Glomerular visceral epithelial cell (primary cell): ENCODE measurements around the gene LDB2.

ENCODE experiments used
- DNase-seq: peaks from one replicate; pipeline ENCODE4 v3.0.0-alpha.2; 2016; ENCODE audit errors: extremely low spot score

LDB2 gene

DNA sequence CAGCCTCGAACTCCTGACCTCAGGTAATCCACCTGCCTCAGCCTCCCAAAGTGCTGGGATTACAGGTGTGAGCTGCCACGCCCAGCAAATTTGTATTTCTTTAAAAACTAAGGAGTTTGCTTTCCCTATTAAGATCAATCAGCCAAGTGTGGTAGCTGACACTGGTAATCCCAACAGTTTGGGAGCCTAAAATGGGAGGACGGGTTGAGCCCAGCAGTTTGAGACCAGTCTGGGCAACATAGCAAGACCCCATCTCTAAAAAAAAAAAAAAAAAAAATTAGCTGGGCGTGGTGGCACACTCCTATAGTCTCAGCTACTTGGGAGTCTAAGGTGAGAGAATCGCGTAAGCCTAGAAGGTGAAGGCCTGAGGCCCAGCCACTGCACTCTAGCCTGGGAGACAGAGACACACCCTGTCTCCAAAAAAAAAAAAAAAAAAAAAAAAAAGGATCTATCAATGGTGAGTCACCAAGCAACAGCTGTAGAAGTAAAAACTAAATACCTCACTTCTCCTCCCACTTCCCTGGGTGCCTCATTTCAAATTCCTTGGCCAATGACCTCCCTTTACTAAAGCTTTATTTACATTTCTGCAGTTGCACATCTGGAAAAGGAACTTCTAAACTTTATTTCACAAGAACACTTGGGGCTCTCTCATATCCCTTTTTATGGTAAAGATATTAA is 54.5 kb downstream of the LDB2 start:
- no peak for DNase-seq

DNA sequence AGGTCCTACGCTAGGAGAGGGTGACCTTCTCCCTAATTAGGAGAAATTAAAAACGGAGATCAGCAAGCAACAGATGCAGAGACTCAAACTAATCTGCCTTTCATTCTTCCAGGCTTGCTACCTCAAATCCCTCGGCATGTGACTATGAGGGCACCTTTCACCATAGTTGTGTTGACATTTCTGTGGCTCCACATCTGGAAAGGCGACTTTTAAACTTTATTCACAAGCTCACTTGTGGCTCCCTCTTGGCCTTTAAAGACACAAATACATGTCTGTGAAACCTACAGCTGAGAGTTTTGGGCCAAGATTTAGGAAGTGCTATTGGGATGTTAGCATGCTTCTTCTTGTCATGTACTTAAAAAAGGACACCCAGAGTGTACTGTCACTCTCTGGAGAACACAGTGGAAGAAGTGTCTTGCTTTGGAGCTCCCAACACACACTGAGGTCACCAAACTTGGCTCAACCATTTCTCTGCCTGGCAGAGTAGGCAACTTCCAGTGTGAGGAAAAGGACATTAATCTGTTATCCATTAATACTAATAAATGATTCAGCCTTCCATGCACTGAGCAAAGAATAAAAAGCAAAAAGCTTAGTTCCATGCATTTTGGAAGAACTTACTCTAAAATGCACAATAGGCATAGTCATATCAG is 60.1 kb downstream of the LDB2 start:
- no peak for DNase-seq

GRCh38 chr4:16837475-16837874 is 61.0 kb downstream of the LDB2 start:
- no peak for DNase-seq

DNA sequence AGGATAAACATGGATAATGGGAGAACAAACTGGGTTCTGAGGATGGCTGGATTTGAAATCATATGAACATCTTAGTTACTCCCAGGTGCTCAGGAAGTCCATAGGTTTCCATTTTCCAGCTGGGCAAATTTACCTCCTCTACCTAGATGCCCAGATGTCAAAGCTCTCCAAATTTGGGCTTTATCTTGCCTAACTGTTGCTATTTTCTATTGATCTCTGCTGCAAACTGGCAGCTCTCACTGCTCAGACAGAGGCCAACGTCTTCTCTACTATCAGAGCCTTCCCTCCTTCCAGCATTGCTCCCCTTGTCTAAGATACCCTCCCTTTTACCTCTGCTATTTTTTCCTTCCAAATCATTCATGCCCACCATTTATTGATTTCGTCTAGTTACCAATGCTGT is 62.1 kb downstream of the LDB2 start:
- DNase-seq: no peak

DNA sequence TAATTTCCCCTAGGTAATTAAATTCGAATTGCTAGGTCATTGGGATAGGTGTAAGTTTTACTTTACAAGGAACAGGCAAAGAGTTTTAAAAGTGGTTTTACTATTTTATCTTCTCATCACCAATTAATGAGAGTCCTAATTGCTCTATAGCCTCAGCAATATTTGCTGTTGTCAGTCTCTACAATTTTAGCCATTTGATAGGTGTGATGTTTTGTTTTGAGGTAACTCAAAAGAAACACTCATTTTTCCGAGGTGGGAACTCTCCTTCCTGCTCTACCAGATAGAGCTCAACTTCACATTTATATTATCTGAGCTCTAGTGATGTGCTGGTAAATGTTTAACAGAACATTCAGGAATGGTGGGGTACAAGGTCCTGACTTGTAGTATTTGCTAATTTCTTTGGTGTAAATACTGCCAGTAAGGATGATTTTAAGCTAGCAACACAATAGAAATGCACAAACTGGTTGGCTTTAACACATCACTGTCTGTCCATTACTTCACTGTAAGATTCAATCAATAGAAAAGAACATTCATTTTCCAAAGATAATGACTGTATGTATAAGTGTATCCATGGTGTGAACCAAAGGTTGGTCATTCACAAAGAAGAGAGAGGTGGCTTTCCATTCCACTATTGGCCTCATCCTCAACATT is 62.7 kb downstream of the LDB2 start:
- DNase-seq: no peak

- no peak for DNase-seq
These were observed 63.6 kb downstream of the LDB2 start for GRCh38 chr4:16834814-16835213.

GRCh38 chr4:16833722-16834121 is 64.7 kb downstream of the LDB2 start:
- DNase-seq: no peak

DNA sequence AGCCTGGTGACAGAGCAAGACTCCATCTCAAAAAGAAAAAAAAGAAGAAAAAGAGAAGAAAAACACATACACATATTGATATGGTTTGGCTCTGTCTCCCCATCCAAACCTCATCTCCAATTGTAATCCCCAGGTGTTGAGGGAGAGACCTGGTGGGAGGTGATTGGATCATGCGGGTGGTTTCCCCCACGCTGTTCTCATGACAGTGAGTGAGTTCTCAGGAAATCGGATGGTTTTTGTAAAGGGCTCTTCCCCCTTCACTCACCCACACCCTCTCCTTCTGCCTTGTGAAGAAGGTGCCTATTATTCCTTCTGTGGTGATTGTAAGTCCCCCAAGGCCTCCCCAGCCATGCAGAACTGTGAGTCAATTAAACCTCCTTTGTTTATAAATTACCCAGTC is 68.4 kb downstream of the LDB2 start:
- no peak for DNase-seq

GRCh38 chr4:16827794-16828724 is 70.4 kb downstream of the LDB2 start:
- DNase-seq: no peak

- no peak for DNase-seq
These were observed 71.4 kb downstream of the LDB2 start for GRCh38 chr4:16827045-16827444.

DNA sequence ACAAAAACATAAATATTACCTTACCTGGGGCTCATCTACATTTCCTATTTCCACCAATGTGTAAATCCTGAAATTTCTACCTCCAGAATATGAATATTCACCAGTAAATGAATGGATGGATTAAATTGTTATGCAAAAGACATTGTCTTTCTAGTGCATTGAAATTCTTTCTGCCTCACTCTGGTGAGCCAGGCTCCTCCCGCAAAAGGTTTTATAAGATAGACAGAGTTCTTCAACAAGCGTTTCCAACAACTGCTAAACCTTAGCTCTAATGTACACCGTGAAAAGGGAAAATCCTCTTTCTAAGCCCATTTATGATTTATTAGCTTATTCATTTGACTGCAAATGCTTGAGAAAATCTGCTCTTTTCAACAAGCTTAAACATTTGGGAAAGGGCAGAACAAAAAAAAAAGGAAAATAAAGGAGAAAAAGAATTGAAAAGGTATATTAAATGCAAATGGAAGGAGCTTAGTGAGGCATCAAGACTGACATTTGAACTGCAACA is 72.0 kb downstream of the LDB2 start:
- DNase-seq: no peak

DNA sequence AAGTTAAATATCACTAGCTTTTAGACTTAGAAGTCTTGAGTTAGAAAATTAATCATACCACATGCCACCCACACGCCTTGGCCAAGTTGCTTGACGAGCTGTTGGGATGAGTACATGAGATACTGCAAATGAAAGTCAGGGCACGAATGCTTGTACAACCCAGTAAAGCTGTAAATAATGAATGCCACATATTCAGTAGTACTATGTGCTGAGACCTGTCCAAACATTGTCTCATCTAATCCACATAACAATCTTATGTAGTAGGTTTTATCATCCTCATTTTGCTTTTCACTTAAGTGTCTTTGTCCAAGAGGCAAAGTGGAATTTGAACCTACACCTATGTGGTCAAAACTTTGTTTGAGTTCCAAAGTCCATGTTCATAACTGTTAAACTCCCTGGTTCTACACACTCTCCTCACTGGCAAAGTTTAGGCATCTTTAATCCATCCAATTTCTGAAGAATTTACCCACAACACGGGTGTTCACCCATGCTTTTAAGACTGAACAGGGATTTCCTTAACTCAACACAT is 74.1 kb downstream of the LDB2 start:
- no peak for DNase-seq

DNA sequence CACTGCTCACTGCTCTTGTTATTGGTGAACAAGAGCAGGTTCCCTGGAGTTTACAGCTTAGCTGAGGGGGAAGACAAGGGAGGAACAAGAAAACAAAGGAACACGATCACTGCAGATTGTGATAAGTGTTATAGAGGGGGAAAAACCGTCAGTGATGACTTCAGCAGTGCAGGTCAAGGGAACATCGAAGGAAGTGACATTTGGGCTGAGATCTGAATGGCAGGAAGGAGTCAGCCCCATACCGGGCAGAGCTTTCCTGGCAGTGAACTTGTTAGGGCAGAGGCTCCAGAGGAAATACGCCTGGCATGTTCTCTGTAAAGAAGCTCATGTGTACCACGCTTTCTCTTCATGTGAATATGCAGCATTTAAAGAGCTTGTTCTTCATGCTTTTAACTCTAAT is 78.1 kb downstream of the LDB2 start:
- DNase-seq: no peak

GRCh38 chr4:16819652-16820051 is 78.8 kb downstream of the LDB2 start:
- no peak for DNase-seq

- DNase-seq: no peak
These were observed 80.4 kb downstream of the LDB2 start for GRCh38 chr4:16818005-16818404.

DNA sequence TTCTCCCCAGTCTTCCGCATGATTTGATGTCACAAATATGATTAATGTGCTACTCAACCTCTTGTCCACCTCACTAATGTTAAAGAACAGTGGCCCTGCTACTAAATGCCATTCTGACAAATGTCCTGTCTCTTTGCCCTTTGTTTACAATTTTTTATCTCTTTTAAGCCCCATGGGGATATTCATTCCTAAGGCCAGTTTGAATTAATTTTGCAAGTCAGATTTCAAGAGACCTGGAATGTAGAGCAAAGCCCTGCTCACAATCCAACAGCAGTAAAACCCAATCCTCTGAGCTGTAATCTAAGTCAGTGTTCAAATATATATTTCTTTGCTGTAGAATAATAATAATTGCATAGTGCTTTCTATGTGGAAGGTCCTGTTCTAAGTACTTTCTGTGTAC is 81.2 kb downstream of the LDB2 start:
- no peak for DNase-seq

DNA sequence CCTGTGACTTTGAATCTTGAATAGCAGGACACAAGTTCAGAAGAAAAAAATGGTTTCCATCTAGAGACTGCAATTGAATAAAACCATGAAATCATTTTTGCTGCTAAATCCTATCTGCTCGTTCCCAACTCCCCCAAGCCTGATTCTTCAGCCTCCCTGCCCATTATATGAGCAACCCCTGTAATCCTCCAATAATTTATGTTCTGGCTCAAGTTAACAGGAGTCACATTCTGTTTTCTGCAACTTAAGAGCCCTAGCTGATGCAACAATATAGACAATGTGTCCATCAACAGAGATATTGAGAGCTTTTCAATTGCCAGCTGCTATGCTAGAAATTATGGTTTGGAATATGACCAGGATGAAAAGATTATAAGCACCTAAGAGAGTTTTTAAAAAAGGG is 84.1 kb downstream of the LDB2 start:
- no peak for DNase-seq

DNA sequence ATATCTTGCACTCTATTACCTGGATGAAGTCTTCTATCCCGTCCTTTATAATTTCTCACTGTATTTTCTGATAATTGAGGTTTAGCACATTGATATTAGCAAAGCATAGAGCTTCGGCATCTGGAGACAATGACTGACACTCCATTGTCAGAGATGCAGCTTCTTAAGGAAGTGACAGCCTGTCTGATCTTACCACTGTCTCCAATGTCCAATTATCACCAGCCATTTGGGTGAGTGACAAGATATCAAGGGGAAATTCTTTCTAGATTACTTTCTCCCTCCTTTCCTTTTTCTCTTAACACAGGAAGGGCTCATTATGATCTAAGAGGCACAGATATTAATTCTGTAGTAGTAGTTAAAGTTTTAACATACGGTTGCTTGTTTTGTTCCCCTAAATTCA is 86.4 kb downstream of the LDB2 start:
- no peak for DNase-seq

GRCh38 chr4:16809943-16810342 is 88.5 kb downstream of the LDB2 start:
- no peak for DNase-seq

DNA sequence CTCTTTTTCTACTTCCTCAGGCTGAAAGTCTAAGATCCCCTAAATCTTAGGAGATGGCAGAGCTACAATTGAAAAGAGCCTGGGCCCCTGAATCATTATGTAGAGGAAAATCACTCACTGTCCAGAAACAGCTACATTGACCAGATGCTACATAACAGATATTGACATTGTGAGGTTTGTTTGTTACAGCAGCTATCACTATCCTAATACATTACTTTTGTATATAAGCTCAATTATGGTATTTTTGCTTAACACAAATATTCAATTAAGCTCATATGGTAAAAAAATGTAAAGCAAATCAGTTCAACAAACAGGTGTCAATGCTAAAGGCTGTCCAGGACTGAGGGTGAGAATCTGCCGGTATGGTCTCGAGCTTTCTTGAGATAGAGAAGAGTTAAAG is 89.4 kb downstream of the LDB2 start:
- no peak for DNase-seq

GRCh38 chr4:16807355-16807754 is 91.1 kb downstream of the LDB2 start:
- DNase-seq: no peak

- DNase-seq: no peak
These were observed 93.9 kb downstream of the LDB2 start for GRCh38 chr4:16804581-16804980.
